GM23338 (cell line): ENCODE data around the gene SLC52A3. TPM values are rescaled to one million over a fixed set of nuclear protein-coding genes. Genes with fewer than 3 reads are reported as not detected.

Source experiments
- ATAC-seq: fragments of 200-7000 bp; cut with Tn5 transposase; 3 replicates; pipeline ENCODE4 v1.9.1; 2020
- DNase-seq: peaks from one replicate; pipeline ENCODE4 v3.0.0-alpha.2; 2015; ENCODE audit warnings: low spot score
- H2AFZ ChIP-seq: fragments of 200-600 bp; sonication (generic); 2 replicates; pipeline ENCODE4 v1.8.0; 2016; ENCODE audit warnings: antibody characterized with exemption, mild to moderate bottlenecking, moderate library complexity
- H3F3A ChIP-seq: fragments of 200-600 bp; sonication (generic); replicated peaks from 2 replicates; pipeline ENCODE4 v1.8.0; 2017; ENCODE audit warnings: antibody characterized with exemption, mixed run types, low read depth
- H3K27ac ChIP-seq: fragments of 200-600 bp; sonication (generic); 2 replicates; pipeline ENCODE4 v1.6.1; 2016; ENCODE audit warnings: low read depth
- H3K27me3 ChIP-seq: fragments of 200-600 bp; sonication (generic); 2 replicates; pipeline ENCODE4 v1.8.0; 2016; ENCODE audit warnings: mild to moderate bottlenecking, mixed run types, moderate library complexity; ENCODE audit not compliant: insufficient read depth
- H3K36me3 ChIP-seq: fragments of 200-600 bp; sonication (generic); 2 replicates; pipeline ENCODE4 v1.8.0; 2016; ENCODE audit warnings: mild to moderate bottlenecking; ENCODE audit not compliant: insufficient read depth
- H3K4me1 ChIP-seq: fragments of 200-600 bp; sonication (generic); 2 replicates; pipeline ENCODE4 v1.8.0; 2016; ENCODE audit warnings: mild to moderate bottlenecking, moderate library complexity; ENCODE audit not compliant: insufficient read depth
- H3K4me2 ChIP-seq: fragments of 200-600 bp; sonication (generic); 2 replicates; pipeline ENCODE4 v1.7.1; 2017; ENCODE audit warnings: mixed run types
- H3K4me3 ChIP-seq: fragments of 200-600 bp; sonication (generic); 2 replicates; pipeline ENCODE4 v1.6.1; 2016; ENCODE audit warnings: mixed run types
- H3K79me2 ChIP-seq: fragments of 200-600 bp; sonication (generic); replicated peaks from 2 replicates; pipeline ENCODE4 v1.8.0; 2017; ENCODE audit warnings: mild to moderate bottlenecking; ENCODE audit not compliant: insufficient read depth
- H3K9me2 ChIP-seq: fragments of 200-600 bp; sonication (generic); 2 replicates; pipeline ENCODE4 v1.8.0; 2017; ENCODE audit not compliant: insufficient read depth
- H4K20me1 ChIP-seq: fragments of 200-600 bp; sonication (generic); replicated peaks from 2 replicates; pipeline ENCODE4 v1.8.0; 2017; ENCODE audit warnings: mild to moderate bottlenecking; ENCODE audit not compliant: insufficient read depth
- H3K27ac Mint-ChIP-seq: 2 replicates; pipeline ENCODE4 v1.8.0; 2020; ENCODE audit warnings: inconsistent platforms, mild to moderate bottlenecking, moderate library complexity, mixed read lengths
- H3K27me3 Mint-ChIP-seq: 3 replicates; pipeline ENCODE4 v1.8.0; 2022; ENCODE audit warnings: low read depth, mild to moderate bottlenecking, moderate library complexity, mixed read lengths, inconsistent platforms; ENCODE audit not compliant: insufficient read depth, poor library complexity
- H3K36me3 Mint-ChIP-seq: 3 replicates; pipeline ENCODE4 v1.8.0; 2021; ENCODE audit warnings: low read depth, mild to moderate bottlenecking, inconsistent platforms, moderate library complexity, mixed read lengths
- H3K4me1 Mint-ChIP-seq: 3 replicates; pipeline ENCODE4 v1.8.0; 2020; ENCODE audit warnings: mild to moderate bottlenecking, inconsistent platforms, mixed read lengths
- H3K4me3 Mint-ChIP-seq: 3 replicates; pipeline ENCODE4 v1.8.0; 2021; ENCODE audit warnings: moderate library complexity, mild to moderate bottlenecking, inconsistent platforms, mixed read lengths
- H3K9me3 Mint-ChIP-seq: 3 replicates; pipeline ENCODE4 v1.8.0; 2020; ENCODE audit warnings: moderate library complexity, mild to moderate bottlenecking, inconsistent platforms, mixed read lengths
- CREB1 ChIP-seq: fragments of 250-450 bp; sonication (Bioruptor Pico); IDR thresholded peaks from 2 replicates; pipeline ENCODE4 v1.5.0; 2020; ENCODE audit warnings: low read depth, mild to moderate bottlenecking, moderate library complexity
- CTCF ChIP-seq, 2 experiments: fragments of 200-600 bp in 1 of 2; sonication (generic) in 1 of 2; conservative IDR thresholded peaks; 2 replicates each; pipeline versions ENCODE4 v1.5.1 to v1.6.1; 2016 to 2017; ENCODE audit warnings: antibody characterized with exemption in 2 of 2, low read depth in 2 of 2, mild to moderate bottlenecking in 2 of 2, moderate library complexity in 1 of 2
- ETS1 ChIP-seq: IDR thresholded peaks from 2 replicates; pipeline ENCODE4 v1.6.1; 2016; ENCODE audit warnings: antibody characterized with exemption
- EZH2 ChIP-seq: fragments of 200-600 bp; sonication (generic); IDR thresholded peaks from one replicate; pipeline ENCODE4 v1.8.0; 2017; ENCODE audit warnings: antibody characterized with exemption, mild to moderate bottlenecking, low read depth; ENCODE audit not compliant: unreplicated experiment
- EZH2phosphoT487 ChIP-seq: fragments of 200-600 bp; sonication (generic); IDR thresholded peaks from one replicate; pipeline ENCODE4 v1.8.1; 2018; ENCODE audit warnings: antibody characterized with exemption; ENCODE audit not compliant: unreplicated experiment
- JUNB ChIP-seq: IDR thresholded peaks from one replicate; pipeline ENCODE4 v1.6.1; 2016; ENCODE audit warnings: antibody characterized with exemption; ENCODE audit not compliant: unreplicated experiment
- NANOG ChIP-seq: IDR thresholded peaks from 2 replicates; pipeline ENCODE4 v1.6.1; 2016; ENCODE audit warnings: antibody characterized with exemption, borderline replicate concordance
- POLR2AphosphoS5 ChIP-seq: IDR thresholded peaks from 2 replicates; pipeline ENCODE4 v1.6.1; 2016; ENCODE audit warnings: antibody characterized with exemption, low read depth
- REST ChIP-seq: IDR thresholded peaks from one replicate; pipeline ENCODE4 v1.6.1; 2018; ENCODE audit warnings: antibody characterized with exemption; ENCODE audit not compliant: unreplicated experiment
- STAT1 ChIP-seq: IDR thresholded peaks from one replicate; pipeline ENCODE4 v1.6.1; 2016; ENCODE audit warnings: antibody characterized with exemption; ENCODE audit not compliant: unreplicated experiment
- ZNF114 ChIP-seq: fragments of 250-450 bp; sonication (Bioruptor Pico); IDR thresholded peaks from 2 replicates; pipeline ENCODE4 v1.5.0; 2020; ENCODE audit warnings: mild to moderate bottlenecking, moderate library complexity
- ZNF331 ChIP-seq: fragments of 250-450 bp; sonication (Bioruptor Pico); IDR thresholded peaks from 2 replicates; pipeline ENCODE4 v1.5.0; 2020; ENCODE audit warnings: low read depth, mild to moderate bottlenecking, moderate library complexity
- ZNF462 ChIP-seq: fragments of 250-450 bp; sonication (Bioruptor Pico); IDR thresholded peaks from 2 replicates; pipeline ENCODE4 v1.5.0; 2020; ENCODE audit warnings: mild to moderate bottlenecking, moderate library complexity
- polyA plus RNA-seq: library from polyadenylated mRNA; unstranded; fragments of >200 nt; fragmentation: Nextera tagmentation; extraction: Ambion mirVana; gene quantifications from 2 replicates; pipeline ENCODE4 v1.2.1, GENCODE V29; 2016
- total RNA-seq: library from RNA; depleted of rRNA; stranded (reverse); fragments of >200 nt; shearing (Covaris generic); gene quantifications from 2 replicates; pipeline ENCODE4 v1.2.3, GENCODE V29; 2014

Gene SLC52A3
- total and polyA plus RNA-seq, 2 experiments from 2014 or later, result 2.3 to 4.5 TPM

GRCh38 chr20:723756-724155 is 44.5 kb downstream of the SLC52A3 start:
- H4K20me1 ChIP-seq, result no peaks in the 10 kb centered on the region
- no peak overlapping the region for H3K27ac Mint-ChIP-seq
- H3K27ac ChIP-seq, result no peak overlapping the region
- H3K4me1 Mint-ChIP-seq, result peaks cover 12% of the 10 kb centered on the region
- peaks cover 21% of the 10 kb centered on the region for H3K27me3 ChIP-seq
- no peak overlapping the region for H3K4me3 Mint-ChIP-seq
- TF ChIP-seq ZNF331 (CRISPR knock-in tag) (no peak), CREB1 (CRISPR knock-in tag) (no peak), STAT1 (no peak), NANOG (no peak), EZH2phosphoT487 (no peak), ETS1 (no peak), CTCF (conservative IDR thresholded peaks at IDR 0.05; ENCODE audit: low read depth in 2 of 2) (no peak), JUNB (no peak), ZNF462 (CRISPR knock-in tag) (no peak), EZH2 (no peak), POLR2AphosphoS5 (no peak), ZNF114 (no peak), REST (no peak)
- no peaks in the 10 kb centered on the region for H3K79me2 ChIP-seq
- H3F3A ChIP-seq, result 0 out of 2 replicates have a peak, but pooled peaks cover 7% of the 10 kb centered on the region
- ATAC-seq (peak; percentile 7; the same call in 2 of the 3 replicates), DNase-seq (peak; percentile 58)
- H3K27me3 Mint-ChIP-seq, result peaks cover 16% of the 10 kb centered on the region
- no peaks in the 10 kb centered on the region for H3K36me3 ChIP-seq
- H3K9me3 Mint-ChIP-seq, result no peaks in the 10 kb centered on the region; the same call in 2 of the 3 replicates
- H3K36me3 Mint-ChIP-seq, result no peaks in the 10 kb centered on the region
- H3K9me2 ChIP-seq, result no peaks in the 10 kb centered on the region
- H3K4me3 ChIP-seq, result no peak overlapping the region
- H2AFZ ChIP-seq, result no peak overlapping the region
- H3K4me1 ChIP-seq, result peaks cover 9% of the 10 kb centered on the region
- H3K4me2 ChIP-seq, result no peak overlapping the region
